ENCODE measurements around the gene ICAM2.

Gene ICAM2

DNA sequence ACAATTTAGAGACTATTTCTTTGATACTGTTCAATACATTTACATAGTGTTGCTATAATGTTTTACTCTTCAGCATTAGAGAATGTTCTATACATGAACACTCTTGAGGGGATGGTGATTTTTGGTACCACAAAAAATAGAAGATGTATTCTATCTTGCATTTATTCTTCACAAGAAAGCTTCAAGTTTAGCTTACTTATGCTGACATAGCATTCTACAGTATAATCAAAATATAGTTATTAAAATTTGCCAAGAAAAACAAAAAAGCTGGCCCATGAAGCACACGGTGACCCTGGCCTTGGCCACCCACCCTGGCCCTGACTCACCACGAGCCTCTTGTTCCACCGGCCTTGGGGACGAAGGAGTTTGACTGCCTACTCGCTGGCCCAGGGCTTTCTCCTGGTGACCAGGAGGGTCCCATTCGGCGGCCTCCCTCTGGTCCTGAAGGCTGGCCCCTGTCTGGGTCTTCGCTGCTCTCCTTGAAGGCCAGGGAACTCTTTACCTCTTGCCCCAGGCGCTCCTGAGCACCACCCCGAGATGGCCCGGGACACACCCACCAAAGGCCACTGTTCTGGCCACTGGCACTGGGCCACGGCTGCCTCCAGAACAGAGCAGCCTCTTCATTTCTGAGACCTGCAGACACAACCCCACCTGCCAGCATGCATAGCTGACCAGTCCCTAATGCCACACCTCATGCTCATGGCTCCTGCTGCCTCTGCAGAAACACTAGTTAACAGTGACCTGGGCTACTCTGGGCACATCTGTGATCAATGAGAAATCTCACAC, 22.5 kb upstream of the ICAM2 start:
- no peak for DNase-seq

DNA sequence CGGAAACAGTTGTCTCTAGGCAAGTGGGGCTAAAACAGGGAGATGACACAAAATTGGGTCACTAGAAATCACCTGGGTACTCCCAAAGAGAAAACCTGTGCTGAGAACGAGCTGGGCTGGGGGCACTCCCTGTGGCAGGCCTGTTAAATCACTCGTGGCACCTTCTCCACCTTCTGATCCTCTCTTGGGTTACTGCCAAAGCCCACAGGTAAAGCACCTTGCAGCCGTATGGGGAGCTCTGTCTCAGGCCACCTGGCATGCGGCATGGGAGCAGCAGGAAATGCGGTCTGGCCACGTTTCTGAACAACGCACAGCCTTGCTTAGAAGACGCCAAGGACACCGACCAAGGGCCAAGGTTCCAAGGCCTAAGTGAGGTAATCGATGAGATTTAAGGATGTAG, 21.5 kb upstream of the ICAM2 start:
- DNase-seq: no peak

DNA sequence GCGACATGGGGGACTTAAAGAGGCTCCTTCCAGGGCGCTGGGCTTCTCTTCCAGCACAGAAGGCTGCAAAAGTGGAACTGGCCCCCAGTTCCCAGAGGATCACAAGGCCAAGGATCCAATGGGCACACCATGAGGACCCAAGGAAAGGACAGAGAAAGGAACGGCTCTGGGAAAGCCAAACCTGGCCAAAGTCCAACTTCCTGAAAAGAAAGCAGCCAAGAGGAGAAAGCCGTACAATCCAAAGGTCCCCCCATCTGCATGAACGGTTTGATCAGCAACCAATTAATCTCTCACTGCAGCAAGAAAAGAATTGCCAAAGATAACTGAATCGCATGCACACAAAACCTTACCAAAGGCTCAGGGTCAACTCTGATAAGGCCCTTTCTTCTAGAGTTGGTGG, 19.8 kb upstream of the ICAM2 start:
- no peak for DNase-seq

DNA sequence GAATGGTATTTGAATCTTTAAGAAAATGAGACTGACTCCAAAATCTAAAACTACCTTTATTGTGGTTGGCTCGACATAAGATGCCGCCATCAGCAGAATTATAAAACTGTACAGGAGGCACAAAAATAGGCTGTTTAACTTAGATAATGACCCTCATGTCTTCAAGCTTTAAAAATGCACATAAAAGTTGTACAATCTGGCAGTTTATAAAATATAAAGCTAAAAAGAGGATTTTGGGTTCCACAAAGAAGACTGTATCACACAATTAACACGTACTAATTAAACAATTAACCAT, 18.6 kb upstream of the ICAM2 start:
- DNase-seq: no peak

DNA sequence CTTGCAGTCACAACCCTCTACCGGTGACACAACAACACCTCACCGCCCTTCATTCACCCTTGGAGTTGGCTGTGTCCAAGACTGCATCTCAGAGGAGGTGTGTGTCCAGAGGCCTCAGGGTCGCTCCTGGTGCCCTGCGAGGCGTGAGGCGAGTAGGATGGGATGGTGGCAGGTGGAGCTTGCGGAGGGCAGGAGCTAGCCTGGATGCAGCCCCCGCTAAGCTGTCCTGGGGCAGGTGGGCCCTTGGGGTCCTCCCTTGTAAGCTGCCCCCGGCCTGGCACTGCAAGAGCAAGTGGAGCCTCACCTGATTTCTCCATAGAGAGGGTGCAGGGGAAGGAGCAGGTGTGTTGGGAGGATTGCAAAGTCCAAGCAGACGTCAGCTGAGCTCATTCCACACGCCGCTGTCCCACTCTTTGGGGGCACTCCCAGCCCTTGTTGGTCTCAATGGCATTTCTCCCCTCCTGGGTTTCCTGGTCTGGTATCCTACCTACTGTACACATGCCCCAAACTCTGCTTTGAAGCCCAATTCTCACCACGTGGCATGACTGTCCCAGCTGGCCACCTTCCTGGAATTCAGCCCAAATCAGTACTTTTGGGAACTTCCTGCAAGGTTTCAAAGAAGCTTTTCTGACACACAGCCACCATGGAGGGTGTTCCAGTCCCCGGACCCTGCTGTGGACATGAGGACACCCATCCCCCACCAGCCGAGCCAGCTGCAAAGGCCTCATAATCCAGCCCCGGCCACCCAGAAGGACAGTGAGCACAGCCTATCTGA, 18.1 kb upstream of the ICAM2 start:
- DNase-seq: no peak

DNA sequence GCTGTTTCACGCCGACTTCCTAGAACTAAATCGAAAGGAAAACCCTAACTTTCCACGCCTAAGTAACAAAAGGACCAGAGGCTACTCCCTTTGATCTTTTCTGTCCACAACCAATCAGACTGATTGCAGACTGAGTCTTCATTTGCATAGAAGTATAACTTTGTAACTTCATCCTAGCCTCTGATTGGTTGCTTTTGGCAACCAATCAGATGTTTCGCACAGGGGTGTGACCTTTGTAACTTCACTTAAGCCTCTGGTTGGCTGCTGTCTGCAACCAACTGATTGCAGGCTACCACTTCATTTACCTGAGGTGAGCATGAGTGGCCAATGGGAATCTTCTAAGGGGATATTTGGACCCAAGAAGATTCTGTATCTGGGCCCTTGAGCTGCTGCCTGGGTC, 17.4 kb upstream of the ICAM2 start:
- no peak for DNase-seq

DNA sequence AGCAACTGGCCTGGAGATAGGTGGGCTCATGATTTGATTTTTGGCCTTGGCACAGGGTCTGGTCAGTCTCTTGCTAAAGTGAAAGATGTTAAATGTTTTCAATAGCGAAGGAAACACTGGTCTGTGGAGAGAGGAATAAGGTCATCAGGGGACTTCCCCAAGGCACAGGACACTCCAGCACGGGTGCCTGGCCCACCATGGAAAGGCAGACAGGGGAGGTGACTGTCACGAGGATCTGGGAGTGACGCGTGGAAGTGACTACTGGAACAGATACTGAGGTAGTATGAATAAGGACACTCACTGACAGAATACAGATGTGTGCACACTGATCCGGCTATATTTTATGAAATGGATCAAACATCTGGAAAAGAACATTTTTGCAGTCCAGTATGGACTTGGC, 16.7 kb upstream of the ICAM2 start:
- no peak for DNase-seq

DNA sequence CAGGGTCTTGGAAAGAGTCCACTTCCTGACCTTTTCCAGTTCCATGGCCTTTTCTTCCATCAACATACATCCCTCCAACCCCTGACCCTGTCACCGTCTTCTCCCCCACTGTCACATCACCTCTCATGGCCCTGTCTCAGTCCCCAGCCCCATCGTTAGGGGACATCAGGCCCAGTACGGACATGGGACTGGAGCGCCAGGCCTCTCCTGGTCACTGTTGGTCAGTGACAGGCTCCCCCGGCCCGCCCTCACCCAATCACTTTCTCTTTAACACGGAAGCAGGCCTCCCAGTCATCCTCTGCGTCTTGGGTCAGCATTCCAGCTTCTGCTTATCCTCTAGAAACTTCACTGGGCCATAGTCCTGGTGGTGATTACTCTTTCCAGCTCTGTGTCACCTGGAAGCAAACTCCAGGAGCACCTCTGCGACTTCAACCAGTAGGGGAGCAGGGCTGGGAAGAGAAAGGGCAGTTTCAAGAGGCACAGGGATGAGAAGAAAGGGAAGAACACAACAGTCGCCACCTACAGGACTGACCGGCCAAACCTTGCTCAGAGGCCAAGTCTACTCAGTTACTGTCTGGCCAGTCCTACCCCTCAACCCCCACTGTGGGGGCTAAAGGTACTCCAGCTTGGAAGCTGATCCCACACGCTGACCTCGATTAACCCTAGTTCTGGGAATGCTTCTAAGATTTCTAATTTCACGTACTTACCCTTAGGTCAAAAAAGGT, 15.9 kb upstream of the ICAM2 start:
- no peak for DNase-seq

DNA sequence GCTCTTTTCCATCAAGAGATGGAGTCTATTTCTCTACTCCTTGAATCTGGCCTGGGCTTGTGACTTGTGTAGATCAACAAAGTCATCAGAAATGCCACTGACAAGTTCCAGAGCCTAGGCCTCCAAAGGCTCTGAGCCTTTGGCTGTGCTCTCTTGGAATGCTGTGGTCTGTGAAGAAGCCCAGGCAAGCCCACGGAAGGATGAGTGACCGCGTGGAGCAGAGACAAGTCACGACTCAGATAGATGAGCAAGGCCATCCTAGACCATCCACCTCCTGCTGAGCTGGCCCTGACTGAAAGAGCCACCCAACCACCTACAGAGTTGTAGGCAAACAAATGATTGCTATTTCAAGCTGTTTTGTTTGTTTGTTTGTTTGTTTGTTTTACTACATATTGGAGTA, 11.6 kb upstream of the ICAM2 start:
- no peak for DNase-seq

DNA sequence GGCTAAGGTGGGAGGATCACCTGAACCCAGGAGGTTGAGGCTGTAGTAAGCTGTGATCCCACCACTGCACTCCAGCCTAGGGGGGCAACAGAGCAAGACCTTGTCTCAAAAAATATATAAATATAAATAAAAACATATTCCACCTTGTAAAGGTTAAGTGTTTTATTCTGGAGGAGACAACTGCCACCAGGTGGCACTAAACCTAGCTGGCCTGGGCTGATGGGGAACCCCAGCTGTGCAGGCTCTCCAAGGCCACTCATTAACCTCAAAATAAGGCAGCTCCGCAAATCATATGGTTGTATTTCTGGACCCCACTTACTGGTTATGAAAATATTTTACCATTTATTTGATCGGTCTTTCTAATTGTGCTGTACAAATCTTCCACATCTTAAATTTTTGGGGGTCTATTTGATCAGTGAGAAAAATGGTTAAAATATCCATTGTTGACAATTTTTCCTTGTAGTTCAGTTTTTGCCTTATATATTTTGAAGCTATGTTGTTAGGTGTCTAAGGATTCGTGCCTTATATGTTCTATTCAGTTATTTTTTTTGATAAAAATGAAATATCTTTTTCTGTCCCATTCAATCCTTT, 8.5 kb upstream of the ICAM2 start:
- peak; percentile 84 for DNase-seq

DNA sequence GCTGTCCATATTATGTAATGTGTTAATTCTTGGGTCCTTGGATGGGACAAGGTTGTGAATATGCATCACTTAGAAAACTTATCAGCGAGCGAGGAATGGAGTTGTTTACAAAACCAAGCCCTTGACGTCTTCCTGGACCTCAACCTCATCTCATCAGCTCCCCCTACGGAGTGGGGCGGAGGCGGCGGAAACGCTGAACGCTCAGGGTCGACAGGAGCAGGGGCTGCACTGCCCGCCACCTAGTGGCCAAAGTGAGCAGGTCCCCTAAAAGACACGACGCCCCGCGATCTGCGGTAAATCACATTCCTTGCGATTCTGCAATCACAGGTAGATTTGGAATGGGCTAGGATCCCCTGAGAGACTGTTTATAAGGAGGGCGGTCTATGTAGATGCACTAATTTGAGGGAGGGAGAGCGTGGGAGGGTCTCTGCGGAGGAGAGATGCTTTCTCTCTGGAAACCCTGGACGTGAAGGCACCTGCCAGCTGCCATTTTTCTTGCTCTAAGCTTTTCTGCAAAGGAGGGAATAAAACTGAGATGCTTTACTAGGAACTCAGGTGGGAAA, 5.4 kb upstream of the ICAM2 start:
- peak; percentile 93 for DNase-seq

DNA sequence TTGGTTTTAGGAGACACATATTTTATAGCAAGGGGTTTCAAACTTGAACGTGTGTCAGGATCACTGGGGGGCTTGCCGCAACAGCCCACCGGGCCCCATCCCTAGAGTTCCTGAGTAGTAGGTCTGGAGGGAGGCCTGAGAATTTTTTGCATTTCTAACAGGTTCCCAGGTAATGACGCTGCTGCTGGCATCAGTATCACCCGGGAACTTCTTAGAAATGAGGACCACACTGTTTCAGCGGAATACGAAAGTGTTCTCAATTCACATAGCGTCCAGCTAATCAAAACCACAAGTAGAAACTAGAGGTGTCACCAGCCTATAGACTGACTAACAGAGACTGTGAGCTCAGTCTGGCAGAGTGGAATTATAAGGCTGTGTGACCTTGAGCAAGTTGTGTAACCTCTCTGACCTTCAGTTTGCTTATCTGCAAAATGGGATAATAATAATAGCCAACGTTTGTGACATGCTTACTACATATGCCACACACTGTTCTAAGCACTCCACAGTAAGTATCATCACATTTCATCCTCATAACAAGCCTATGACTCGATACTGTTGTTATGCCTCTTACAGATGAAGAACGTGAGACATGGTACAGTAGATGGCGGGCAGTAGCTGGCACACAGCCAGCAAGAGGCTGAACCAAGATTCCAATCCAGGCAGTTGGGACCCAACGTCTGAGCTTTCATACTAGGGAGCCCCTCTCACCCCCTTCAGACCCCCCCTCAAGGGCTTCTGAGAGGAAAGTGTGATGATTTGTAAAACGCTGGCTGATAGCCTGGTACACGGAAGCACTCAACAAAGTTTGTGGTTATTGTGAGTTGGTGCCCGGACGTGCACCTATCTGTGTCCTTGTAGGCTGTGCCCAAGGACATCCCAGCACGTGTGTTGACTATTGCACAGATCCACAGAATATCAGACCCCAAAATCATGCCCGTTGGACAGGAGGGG, 4.6 kb upstream of the ICAM2 start:
- DNase-seq: peak; percentile 80

DNA sequence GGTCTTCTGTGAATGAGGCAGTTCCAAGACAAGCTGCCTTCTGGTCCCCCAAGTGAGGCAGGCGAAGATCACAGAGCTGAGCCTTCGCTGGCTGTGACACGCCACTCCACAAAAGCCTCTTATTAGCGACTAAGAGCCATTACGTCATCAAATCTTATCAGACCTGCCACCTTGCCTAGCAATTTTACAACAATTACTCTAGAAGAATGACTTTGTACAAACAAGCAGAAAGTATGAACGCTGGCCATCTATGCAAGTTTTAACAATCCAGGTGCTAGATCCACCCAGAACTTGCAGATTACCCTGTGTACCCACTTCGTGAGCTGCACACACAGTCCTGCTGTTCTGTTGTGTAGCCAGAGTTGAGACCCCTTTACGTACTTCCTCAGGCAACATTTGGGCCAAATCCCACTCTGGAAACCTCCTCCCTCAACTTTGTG, 3.8 kb upstream of the ICAM2 start:
- DNase-seq: no peak

DNA sequence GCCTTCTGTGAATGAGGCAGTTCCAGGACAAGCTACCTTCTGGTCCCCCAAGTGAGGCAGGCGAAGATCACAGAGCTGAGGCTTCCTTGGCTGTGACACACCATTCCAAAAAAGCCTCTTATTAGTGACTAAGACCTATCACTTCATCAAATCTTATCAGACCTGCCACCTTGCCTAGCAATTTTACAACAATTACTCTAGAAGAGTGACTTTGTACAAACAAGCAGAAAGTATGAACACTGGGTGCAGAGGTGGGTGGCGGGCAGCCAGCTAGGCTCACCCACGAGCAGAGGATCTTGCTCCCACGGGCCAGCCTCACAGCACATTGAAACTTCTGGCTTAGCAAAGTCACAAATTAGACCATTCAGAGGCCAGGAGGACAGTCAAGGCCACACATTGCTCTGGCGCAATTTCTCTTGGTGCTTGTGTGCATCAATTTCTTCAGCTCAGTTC, 2.2 kb upstream of the ICAM2 start:
- peak; percentile 57 for DNase-seq

DNA sequence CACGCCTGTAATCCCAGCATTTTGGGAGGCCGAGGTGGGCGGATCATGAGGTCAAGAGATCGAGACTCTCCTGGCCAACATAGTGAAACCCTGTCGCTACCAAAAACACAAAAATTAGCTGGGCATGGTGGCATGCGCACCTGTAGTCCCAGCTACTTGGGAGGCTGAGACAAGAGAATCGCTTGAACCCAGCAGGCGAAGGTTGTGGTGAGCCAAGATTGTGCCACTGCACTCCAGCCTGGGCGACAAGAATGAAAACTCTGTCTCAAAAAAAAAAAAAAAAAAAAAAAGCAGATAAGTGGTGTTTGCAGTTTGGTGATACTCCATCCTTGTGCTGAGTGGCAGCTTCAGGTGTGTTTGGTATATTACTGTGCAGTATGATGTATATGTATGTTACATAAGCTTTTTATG, 877 bp downstream of the ICAM2 start:
- DNase-seq: peak; percentile 22

DNA sequence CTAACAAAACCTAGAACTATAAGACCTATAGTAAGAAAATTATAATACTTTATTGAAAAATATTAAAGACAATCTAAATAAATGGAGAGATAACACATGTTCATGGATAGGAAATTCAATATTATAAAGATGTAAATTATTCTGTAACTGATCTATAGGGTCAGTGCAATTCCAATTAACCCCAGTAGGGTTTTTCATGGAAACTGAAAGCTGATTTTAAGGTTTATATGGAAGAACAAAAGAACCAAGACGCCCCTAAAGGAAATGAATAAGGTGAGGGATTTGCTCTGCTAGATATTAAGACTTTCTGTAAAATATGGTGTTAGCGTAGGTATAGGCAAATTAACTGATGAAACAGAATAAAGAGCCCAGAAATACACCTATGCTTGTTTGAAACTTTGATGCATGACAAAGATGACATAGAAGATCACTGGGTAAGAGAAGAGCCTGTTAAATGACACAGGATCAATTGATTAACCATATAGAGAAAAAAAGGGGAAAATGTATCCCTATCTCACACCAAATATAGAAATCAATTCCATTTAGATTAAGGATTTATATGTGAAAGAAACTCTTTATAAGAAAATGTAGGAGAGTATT, 3.0 kb downstream of the ICAM2 start:
- DNase-seq: no peak

DNA sequence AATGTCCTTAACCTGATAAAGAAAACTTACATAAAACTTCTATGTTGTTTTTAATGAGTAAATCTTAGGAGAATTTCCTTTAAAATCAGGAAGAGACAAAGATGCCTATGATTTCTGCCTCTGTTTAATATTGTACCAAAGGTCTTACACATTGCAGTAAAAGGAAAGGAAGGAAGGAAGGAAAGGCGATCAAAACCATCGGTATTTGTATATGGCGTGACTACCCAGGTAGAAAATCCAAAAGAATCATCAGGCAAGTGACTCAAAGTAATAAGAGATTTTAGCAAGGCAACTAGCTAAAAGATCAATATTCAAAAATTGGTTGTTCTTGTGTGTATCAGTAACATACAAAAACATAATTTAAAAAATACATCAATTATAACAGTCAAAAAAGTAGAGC, 3.5 kb downstream of the ICAM2 start:
- no peak for DNase-seq

DNA sequence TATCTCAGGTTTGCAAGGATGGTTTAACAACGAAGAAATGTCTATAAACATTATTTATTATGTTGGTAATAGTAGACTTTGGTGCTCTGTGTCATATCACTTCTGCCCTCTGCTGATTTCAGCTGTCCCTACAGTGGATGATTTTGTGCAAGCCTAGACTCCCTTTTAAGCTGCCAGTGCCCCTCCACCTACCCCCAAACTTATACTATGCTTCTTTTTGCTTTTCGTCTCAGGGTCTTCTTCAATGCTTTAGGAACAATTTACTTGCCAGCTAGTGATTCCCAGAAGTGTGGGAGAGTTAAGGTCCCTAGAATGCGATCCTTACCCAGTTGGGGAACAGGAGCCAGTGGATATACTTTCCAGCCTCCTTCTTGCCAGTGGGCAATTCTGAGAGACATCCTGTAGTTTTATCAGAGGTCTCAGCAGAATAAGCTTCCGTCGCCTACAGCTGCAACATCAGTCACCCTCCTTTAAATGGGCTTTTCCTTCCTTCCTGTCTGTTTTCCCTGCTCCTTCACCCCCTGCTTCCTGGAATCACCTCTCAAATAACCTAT, 4.1 kb downstream of the ICAM2 start:
- DNase-seq: peak; percentile 41

DNA sequence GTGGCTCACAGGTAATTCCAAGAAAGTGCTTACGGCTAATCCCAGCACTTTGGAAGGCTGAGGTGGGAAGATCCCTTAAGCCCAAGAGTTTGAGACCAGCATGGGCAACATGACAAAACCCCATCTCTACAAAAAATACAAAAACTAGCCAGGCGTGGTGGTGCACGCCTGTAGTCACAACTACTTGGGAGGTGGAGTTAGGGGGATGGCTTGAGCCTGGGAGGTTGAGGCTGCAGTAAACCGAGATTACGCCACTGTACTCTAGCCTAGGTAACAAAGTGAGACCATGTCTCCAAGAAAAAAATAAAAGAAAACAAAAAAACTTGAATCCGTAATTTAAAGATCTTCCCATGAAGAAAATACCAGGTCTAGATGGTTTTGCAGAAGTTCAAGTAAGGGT, 5.0 kb downstream of the ICAM2 start:
- no peak for DNase-seq

DNA sequence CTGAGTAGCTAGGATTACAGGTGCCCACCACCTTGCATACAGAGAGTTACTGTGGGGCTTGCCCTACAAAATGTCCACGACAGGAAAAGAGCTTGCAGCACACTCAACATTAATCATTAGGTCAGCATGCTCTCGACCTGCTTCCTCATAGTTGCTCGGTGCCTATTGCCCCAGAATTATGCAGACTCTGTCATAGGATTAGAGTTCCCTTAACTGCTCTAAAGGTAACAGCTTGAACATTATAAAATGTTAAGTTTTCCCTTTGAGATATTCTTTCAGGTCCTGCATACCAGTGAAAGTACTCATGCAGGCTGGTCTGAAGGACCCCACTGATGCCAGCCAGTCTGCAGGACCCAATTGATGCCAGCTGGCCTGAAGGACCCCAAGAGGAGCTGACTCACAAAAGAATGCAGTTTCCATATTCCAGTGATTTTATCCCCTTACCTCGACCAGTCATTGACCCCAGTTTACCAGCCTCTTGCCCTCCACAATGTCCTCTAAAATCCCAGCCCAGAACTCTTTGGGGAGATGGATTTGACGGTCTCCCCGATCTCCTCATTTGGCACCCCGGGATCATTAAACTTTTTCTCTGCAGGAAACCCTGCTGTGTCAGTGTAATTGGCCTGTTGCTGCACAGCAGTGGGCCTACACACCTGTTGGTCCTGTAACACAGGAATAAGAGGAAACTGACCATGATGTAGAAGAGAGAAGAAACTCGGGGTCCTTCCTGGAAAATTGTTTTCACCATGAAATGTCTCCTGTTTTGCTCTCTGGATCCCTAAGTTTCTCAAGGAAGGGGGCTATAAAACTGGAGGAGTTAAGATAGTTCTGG, 10.6 kb downstream of the ICAM2 start:
- DNase-seq: no peak

Measured in CD4-positive, alpha-beta T cell treated with Interleukin-4 for 4 hours (primary cell).